ENCODE data around the gene MYH14.

DNA sequence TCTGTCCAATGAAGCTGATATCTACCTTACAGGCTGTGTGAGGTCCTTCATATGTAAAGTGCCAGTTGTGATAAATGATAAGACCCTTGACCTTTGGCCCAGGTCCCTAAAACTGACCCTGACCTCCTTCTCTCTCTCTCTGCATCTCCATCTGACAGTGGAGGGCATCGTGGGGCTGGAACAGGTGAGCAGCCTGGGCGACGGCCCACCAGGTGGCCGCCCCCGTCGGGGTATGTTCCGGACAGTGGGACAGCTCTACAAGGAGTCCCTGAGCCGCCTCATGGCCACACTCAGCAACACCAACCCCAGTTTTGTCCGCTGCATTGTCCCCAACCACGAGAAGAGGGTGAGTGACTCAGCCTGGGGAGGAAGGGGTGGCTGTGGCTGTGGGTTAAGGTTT is 53.7 kb downstream of the MYH14 start:
- TF ChIP-seq, protein P1, sequence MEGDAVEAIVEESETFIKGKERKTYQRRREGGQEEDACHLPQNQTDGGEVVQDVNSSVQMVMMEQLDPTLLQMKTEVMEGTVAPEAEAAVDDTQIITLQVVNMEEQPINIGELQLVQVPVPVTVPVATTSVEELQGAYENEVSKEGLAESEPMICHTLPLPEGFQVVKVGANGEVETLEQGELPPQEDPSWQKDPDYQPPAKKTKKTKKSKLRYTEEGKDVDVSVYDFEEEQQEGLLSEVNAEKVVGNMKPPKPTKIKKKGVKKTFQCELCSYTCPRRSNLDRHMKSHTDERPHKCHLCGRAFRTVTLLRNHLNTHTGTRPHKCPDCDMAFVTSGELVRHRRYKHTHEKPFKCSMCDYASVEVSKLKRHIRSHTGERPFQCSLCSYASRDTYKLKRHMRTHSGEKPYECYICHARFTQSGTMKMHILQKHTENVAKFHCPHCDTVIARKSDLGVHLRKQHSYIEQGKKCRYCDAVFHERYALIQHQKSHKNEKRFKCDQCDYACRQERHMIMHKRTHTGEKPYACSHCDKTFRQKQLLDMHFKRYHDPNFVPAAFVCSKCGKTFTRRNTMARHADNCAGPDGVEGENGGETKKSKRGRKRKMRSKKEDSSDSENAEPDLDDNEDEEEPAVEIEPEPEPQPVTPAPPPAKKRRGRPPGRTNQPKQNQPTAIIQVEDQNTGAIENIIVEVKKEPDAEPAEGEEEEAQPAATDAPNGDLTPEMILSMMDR (IDR thresholded peaks at IDR 0.05; ENCODE audit: low read depth, low read length) = no peak
- TF ChIP-seq, protein P2, sequence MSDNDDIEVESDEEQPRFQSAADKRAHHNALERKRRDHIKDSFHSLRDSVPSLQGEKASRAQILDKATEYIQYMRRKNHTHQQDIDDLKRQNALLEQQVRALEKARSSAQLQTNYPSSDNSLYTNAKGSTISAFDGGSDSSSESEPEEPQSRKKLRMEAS (IDR thresholded peaks at IDR 0.05; ENCODE audit: low read depth, low read length) = no peak
- TF ChIP-seq POLR2A (IDR thresholded peaks at IDR 0.05; ENCODE audit: extremely low read depth, insufficient read length) (no peak), MYC (IDR thresholded peaks at IDR 0.05; ENCODE audit: low read depth, low read length) (no peak)
